SK-N-SH (cell line): ENCODE data around the gene PYGO2.

ENCODE experiments used
- CTCF ChIP-seq: fragments of 200-600 bp; sonication (generic); IDR thresholded peaks from 2 replicates; pipeline ENCODE4 v1.6.1; 2017; ENCODE audit warnings: antibody characterized with exemption, mild to moderate bottlenecking, moderate library complexity
- FOXJ3 ChIP-seq: sonication (generic); formaldehyde crosslinking; IDR thresholded peaks from 2 replicates; pipeline ENCODE4 v1.5.1; 2020; ENCODE audit warnings: mild to moderate bottlenecking, missing genetic modification reagents
- FOXM1 ChIP-seq: IDR thresholded peaks from 2 replicates; pipeline ENCODE4 v1.4.0; 2012; ENCODE audit warnings: low read depth, mild to moderate bottlenecking
- GATA2 ChIP-seq: sonication (generic); formaldehyde crosslinking; IDR thresholded peaks from 2 replicates; pipeline ENCODE4 v1.5.0; 2020; ENCODE audit warnings: mild to moderate bottlenecking, missing genetic modification reagents
- POLR2AphosphoS5 ChIP-seq: IDR thresholded peaks from 2 replicates; pipeline ENCODE4 v1.6.1; 2012; ENCODE audit warnings: low read depth, low read length
- RAD21 ChIP-seq: IDR thresholded peaks from 2 replicates; pipeline ENCODE4 v1.6.1; 2012; ENCODE audit warnings: mild to moderate bottlenecking, low read length
- SMC3 ChIP-seq: IDR thresholded peaks from 2 replicates; pipeline ENCODE4 v1.6.1; 2012; ENCODE audit warnings: low read depth, low read length, improper control_type of control experiment
- YY1 ChIP-seq: IDR thresholded peaks from 2 replicates; pipeline ENCODE4 v1.4.0; 2012; ENCODE audit warnings: low read depth, mild to moderate bottlenecking
- ZBTB33 ChIP-seq: IDR thresholded peaks from 2 replicates; pipeline ENCODE4 v1.4.0; 2012; ENCODE audit warnings: low read depth, borderline replicate concordance
- TF ChIP-seq, protein P1 (sequence below): IDR thresholded peaks from 2 replicates; pipeline ENCODE4 v1.6.1; 2012; ENCODE audit warnings: mild to moderate bottlenecking, low read depth, low read length, moderate library complexity

DNA sequence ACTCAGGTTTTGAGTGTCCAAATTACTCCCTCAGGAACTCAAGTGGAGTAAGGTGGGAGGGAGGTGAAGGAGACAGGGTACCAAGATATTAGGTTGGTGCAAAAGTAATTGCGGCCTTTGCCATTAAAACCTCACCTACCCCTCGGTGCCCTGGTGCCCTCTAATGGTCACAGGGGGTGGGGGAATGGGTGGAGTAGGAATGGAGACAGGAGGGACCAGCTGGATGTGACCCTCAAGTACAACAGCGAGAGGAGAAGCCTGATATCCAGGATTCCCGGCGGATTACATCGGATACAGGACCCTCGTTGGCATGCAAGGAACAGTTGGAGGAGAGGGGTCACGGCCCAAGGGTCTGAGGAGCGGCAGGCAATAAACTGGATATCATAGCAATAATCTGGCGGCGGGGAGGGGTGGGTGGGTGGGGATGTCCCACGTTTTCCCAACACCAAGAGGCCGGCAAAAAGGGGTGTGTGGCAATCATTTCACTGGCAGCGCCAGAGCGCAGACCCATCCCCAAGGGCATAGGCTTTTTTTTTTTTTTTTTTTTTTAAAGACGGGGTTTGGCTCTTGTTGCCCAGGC is 36.7 kb upstream of the PYGO2 start:
- TF ChIP-seq CTCF (peak; percentile 18), GATA2 (CRISPR knock-in tag) (no peak), FOXM1 (no peak), ZBTB33 (no peak), YY1 (no peak), SMC3 (no peak), RAD21 (no peak), FOXJ3 (no peak), POLR2AphosphoS5 (no peak)
- TF ChIP-seq, protein P1, sequence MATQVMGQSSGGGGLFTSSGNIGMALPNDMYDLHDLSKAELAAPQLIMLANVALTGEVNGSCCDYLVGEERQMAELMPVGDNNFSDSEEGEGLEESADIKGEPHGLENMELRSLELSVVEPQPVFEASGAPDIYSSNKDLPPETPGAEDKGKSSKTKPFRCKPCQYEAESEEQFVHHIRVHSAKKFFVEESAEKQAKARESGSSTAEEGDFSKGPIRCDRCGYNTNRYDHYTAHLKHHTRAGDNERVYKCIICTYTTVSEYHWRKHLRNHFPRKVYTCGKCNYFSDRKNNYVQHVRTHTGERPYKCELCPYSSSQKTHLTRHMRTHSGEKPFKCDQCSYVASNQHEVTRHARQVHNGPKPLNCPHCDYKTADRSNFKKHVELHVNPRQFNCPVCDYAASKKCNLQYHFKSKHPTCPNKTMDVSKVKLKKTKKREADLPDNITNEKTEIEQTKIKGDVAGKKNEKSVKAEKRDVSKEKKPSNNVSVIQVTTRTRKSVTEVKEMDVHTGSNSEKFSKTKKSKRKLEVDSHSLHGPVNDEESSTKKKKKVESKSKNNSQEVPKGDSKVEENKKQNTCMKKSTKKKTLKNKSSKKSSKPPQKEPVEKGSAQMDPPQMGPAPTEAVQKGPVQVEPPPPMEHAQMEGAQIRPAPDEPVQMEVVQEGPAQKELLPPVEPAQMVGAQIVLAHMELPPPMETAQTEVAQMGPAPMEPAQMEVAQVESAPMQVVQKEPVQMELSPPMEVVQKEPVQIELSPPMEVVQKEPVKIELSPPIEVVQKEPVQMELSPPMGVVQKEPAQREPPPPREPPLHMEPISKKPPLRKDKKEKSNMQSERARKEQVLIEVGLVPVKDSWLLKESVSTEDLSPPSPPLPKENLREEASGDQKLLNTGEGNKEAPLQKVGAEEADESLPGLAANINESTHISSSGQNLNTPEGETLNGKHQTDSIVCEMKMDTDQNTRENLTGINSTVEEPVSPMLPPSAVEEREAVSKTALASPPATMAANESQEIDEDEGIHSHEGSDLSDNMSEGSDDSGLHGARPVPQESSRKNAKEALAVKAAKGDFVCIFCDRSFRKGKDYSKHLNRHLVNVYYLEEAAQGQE, result no peak
